ENCODE results near the gene KBTBD12.

Gene KBTBD12

DNA sequence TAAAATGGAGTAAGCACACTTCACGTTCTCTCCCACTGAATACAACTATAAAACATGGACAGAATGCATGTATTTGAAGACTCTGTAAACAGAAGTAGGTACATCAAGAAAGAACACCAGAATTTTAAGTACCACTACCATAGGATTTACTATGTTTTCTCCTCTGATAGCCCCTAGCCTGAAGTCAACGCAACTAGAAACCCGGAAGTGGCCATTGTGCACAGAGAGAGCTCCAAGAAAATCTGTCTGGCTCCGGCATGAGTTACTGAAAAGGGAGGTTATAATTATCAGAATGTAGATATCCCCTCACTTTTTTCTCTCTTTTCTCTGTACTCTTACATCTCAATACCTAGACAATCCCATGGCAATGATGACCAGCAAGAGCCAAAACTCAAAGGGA lies 23.8 kb downstream of the KBTBD12 start:
- TF ChIP-seq ZFX (IDR thresholded peaks at IDR 0.05), result no peak
- TF ChIP-seq, protein P1, sequence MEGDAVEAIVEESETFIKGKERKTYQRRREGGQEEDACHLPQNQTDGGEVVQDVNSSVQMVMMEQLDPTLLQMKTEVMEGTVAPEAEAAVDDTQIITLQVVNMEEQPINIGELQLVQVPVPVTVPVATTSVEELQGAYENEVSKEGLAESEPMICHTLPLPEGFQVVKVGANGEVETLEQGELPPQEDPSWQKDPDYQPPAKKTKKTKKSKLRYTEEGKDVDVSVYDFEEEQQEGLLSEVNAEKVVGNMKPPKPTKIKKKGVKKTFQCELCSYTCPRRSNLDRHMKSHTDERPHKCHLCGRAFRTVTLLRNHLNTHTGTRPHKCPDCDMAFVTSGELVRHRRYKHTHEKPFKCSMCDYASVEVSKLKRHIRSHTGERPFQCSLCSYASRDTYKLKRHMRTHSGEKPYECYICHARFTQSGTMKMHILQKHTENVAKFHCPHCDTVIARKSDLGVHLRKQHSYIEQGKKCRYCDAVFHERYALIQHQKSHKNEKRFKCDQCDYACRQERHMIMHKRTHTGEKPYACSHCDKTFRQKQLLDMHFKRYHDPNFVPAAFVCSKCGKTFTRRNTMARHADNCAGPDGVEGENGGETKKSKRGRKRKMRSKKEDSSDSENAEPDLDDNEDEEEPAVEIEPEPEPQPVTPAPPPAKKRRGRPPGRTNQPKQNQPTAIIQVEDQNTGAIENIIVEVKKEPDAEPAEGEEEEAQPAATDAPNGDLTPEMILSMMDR (conservative IDR thresholded peaks at IDR 0.05), result no peak
- no peak overlapping the region for H3K27ac ChIP-seq

DNA sequence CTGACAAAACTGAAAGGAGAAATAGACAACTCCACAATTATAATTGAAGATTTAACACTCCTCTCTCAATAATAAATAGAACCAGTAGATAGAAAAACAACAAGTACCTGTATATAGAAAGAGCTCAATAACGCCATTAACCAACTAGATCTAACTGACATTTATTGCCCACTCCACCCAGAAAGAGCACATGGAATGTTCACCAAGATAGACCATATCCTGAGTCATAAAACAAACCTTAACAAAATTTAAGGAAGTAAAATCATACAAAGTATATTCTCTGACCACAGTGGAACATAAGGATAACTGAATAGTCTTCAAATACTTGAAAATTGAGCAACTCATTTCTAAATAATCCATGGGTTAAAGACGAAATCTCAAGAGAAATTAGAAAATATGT lies 25.1 kb downstream of the KBTBD12 start:
- H3K27ac ChIP-seq, result no peak overlapping the region
- TF ChIP-seq, protein P1 (conservative IDR thresholded peaks at IDR 0.05), result no peak
- TF ChIP-seq ZFX (IDR thresholded peaks at IDR 0.05), result no peak

DNA sequence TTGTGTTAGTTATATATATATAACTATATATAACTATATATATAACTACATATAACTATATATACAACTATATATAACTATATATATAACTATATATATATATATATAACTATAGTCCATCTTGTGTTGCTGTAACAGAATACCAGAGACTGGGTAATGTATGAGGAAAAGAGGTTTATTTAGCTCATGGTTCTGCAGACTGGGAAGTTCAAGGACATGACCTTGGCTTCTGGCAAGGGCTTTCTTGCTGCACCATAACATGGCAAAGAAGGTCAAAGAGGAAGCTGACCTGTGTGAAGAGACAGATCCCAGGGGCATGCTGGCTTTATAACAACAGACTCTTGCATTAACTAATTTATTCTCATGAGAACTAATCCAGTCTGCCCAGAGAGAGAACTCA lies 27.6 kb downstream of the KBTBD12 start:
- TF ChIP-seq, protein P1 (conservative IDR thresholded peaks at IDR 0.05), result no peak
- TF ChIP-seq ZFX (IDR thresholded peaks at IDR 0.05), result no peak

DNA sequence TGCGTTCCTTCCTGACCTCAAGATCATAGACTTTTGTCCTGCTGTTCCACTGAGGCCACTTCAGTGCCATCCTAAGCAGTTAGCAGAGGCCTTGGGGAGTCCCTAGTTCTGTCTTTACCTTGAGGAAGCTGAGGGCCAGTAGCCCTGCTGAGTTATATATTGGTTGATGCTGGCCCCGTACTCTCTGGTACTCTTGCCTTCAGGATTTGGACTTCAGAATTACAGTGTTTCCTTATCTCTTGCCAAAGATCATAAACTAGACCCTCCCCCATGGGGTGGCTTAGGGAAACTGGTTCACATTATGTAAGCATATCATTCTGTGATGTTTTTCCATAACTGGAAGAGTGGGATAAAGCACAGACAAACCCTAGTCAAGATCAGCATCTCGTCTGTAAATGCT lies 33.2 kb downstream of the KBTBD12 start:
- H3K27ac ChIP-seq, result no peak overlapping the region
- no peak for TF ChIP-seq ZFX (IDR thresholded peaks at IDR 0.05)
- TF ChIP-seq, protein P1 (conservative IDR thresholded peaks at IDR 0.05), result no peak

More for the DNA sequence above, 27.6 kb downstream of the KBTBD12 start:
- no peak overlapping the region for H3K27ac ChIP-seq

DNA sequence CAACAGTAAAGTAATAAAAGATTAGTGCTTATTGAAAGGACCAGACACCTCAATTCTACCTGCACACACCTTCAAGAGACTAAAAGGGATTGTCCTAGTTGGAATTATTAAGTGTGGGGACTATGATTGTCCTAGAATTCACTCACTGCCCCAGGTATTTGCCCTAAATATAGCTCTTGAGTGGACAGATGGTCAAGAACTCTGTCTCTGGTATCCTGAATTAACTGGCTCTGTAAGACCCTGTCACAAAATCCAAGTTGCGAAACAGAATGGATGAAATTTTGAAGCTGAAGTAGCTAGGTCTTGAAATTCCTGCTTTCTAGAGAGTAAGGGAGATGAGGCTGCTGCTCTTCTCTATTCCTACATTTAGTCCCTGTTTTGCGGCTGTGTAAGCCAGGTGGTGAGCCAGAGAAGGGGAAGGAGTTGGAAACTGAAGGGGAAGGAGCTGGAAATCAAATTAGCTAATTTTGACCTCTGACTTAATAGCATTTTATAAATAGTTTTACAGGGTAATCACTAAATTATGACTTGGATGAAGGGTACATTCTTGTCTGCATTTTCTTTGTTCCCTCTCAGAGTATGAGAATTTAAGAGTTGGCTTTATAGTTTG lies 34.5 kb downstream of the KBTBD12 start:
- H3K27ac ChIP-seq, result no peak overlapping the region
- no peak for TF ChIP-seq ZFX (IDR thresholded peaks at IDR 0.05)
- TF ChIP-seq, protein P1 (conservative IDR thresholded peaks at IDR 0.05), result no peak

DNA sequence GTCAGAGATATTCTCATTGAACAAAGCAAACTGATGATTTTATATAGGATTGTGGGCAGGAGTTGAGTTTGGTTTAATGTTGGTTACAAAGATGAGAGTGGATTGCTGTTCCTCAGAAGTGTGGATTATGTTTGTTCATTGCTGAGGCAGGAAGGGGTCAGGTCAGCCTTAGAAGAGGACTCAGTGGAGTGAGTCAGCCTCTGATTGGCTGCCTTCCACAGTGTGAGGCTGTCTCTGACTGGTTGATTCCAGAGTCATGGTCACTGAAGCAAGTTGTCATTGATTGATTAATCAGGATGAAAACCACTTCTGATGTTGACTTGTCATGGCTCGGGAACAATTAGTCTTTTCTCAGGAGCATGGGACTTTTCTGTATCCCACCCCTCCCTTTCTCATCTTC lies 36.2 kb downstream of the KBTBD12 start:
- H3K27ac ChIP-seq, result no peak overlapping the region
- TF ChIP-seq ZFX (IDR thresholded peaks at IDR 0.05), result no peak
- TF ChIP-seq, protein P1 (conservative IDR thresholded peaks at IDR 0.05), result no peak

DNA sequence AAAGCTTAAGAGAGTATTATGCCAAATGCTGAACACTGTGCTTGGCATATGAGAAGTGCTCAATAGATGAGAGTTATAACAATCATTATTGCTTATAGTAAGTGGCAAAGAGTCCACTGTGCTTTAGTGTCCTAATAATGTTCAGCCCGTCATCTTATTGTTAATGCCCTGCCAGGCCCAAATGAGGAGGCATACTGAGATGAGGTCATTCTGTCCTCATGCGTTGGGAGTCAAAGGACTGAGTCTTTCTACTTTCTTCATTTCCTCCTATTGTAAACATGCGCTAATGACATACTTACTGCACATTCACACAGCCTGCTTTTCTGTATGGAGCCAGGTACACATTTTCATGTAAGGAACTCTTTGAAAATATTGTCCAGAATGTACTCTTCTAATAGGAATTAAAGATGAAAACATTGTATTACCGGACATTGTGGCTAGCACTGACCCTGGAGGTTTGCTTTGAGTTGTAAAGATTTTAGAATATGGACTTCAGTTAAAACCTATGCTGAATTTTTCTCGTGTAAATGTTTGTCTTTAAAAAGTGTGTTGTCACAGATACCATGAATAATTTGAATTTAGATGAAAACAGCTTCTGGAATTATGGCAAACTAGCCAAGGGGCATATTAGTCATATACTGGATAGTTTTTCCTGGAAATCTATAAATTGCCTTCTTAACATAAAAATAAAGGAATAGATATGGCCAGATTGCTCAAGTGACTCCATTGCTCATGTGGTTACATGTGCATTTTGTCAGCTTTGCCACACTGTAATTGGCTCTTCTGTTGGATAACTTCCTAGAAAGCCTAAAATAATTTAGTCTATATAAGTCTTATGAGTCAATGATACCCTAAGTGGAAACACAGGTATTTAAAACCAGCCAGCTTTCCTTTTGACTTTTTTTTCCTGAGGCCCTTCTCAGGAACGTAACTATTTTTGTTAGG lies 38.3 kb downstream of the KBTBD12 start:
- no peak for TF ChIP-seq ZFX (IDR thresholded peaks at IDR 0.05)
- TF ChIP-seq, protein P1 (conservative IDR thresholded peaks at IDR 0.05), result no peak

More for the DNA sequence above, 38.3 kb downstream of the KBTBD12 start:
- H3K27ac ChIP-seq, result no peak overlapping the region
